ENCODE data around the gene CYGB.

GRCh38 chr17:76485569-76485968 lies 51.9 kb downstream of the CYGB start:
- no peak for TF ChIP-seq CTCF (IDR thresholded peaks at IDR 0.05)
- TF ChIP-seq EP300 (IDR thresholded peaks at IDR 0.05): no peak
- no peak for TF ChIP-seq POLR2A (IDR thresholded peaks at IDR 0.05)
